ENCODE data around the gene DOCK2.

DOCK2 gene

GRCh38 chr5:170069512-170069911 lies 432.4 kb downstream of the DOCK2 start:
- H3K4me1 ChIP-seq (ENCODE audit: control insufficient read depth, insufficient read depth, low read length), result no peaks in the 10 kb centered on the region
- no peak overlapping the region for H3K4me3 ChIP-seq (ENCODE audit: low read length)
- H3K27me3 ChIP-seq (ENCODE audit: control insufficient read depth, insufficient read depth, low read length), result no peaks in the 10 kb centered on the region
- peaks cover 2% of the 10 kb centered on the region for H3K36me3 ChIP-seq (ENCODE audit: control insufficient read depth, insufficient read depth, low read length)
- H3K9ac ChIP-seq (ENCODE audit: low read length), result no peak overlapping the region
- no peak overlapping the region for H3K27ac ChIP-seq (ENCODE audit: low read depth, low read length)

DNA sequence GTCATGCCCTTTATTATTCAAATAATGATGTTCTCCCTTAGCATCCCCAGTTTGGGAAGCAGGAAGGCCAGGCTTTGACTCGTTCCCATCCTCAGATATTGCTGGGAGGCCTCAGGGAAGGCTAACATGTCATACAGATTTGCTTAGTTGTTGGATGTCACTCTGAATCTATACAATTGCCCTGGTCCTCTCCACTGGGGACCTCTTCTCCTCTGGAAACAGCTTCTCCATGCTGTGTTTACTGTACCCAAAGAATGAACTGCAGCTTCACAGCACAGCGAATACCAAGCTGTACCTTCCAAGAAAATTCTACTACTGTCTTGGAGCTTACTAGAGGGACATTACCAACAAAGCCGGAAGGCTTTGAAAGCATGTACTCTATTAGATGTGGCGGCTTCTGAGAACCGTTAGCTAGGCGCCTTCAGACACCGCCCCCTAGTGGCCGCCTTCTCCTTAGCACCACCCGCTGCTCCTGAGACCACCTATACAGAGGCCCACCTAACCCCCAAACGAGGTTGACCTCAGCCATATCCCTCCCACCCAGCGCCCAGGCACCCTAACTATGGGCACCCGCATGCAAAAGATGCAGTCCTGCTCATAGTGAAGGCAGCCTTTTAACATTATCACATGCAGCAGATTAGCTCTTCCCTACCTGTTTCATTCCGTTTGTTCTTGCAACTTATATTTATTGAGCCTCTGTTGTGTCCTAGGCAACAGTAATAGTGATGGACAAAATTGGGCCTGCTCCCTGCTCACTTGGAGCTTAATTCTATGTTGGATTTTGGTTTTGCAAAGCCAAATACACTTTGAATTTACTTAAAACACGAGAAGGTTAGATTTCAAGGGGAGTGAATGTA lies 433.7 kb downstream of the DOCK2 start:
- no peaks in the 10 kb centered on the region for H3K4me1 ChIP-seq (ENCODE audit: control insufficient read depth, insufficient read depth, low read length)
- no peak overlapping the region for H3K27ac ChIP-seq (ENCODE audit: low read depth, low read length)
- H3K27me3 ChIP-seq (ENCODE audit: control insufficient read depth, insufficient read depth, low read length), result no peaks in the 10 kb centered on the region
- peaks cover 2% of the 10 kb centered on the region for H3K36me3 ChIP-seq (ENCODE audit: control insufficient read depth, insufficient read depth, low read length)
- H3K4me3 ChIP-seq (ENCODE audit: low read length), result no peak overlapping the region
- no peak overlapping the region for H3K9ac ChIP-seq (ENCODE audit: low read length)

DNA sequence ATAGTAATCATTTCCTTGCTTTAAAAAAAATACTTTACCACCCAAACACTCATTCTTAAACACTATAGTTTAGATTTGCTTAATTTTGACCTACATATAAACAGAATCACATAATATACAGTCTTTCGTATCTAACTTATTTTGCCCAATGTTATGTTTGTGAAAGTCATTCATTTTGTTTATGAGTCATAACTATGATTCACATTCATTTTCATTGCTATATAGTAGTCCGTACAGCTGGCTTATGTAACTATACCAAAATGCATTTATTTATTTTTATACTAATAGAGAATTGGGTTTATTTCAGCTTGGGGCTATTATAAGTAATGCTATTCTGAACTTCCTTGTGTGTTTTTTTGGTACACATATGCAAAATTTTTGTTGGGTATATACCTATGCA lies 434.7 kb downstream of the DOCK2 start:
- Histone ChIP-seq H3K4me3 (ENCODE audit: low read length) (no peak overlapping the region), H3K36me3 (ENCODE audit: control insufficient read depth, insufficient read depth, low read length) (peaks cover 2% of the 10 kb centered on the region), H3K27me3 (ENCODE audit: control insufficient read depth, insufficient read depth, low read length) (no peaks in the 10 kb centered on the region), H3K27ac (ENCODE audit: low read depth, low read length) (no peak overlapping the region), H3K4me1 (ENCODE audit: control insufficient read depth, insufficient read depth, low read length) (no peaks in the 10 kb centered on the region), H3K9ac (ENCODE audit: low read length) (no peak overlapping the region)

DNA sequence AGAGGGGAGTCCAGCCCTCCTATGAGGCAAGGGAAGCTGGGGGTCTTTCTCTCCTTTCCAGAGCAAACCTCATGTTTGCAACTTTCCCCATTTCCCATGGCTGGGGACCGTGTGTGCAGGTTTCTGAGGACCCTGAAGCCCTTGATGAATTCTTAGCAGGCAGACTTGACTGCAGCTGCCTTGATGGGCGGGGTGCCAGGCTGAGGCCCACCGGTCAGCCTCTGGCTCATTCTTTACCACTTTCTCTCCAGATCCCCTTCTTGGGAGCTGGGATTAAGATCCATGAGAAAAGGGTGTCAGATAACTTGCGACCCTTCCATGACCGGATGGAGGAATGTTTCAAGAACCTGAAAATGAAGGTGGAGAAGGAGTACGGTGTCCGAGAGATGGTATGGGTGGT lies 438.6 kb downstream of the DOCK2 start:
- Histone ChIP-seq H3K36me3 (ENCODE audit: control insufficient read depth, insufficient read depth, low read length) (no peaks in the 10 kb centered on the region), H3K9ac (ENCODE audit: low read length) (no peak overlapping the region), H3K4me3 (ENCODE audit: low read length) (no peak overlapping the region), H3K27ac (ENCODE audit: low read depth, low read length) (no peak overlapping the region), H3K27me3 (ENCODE audit: control insufficient read depth, insufficient read depth, low read length) (no peaks in the 10 kb centered on the region), H3K4me1 (ENCODE audit: control insufficient read depth, insufficient read depth, low read length) (no peaks in the 10 kb centered on the region)

- H3K36me3 ChIP-seq (ENCODE audit: control insufficient read depth, insufficient read depth, low read length), result no peaks in the 10 kb centered on the region
- no peak overlapping the region for H3K27ac ChIP-seq (ENCODE audit: low read depth, low read length)
- no peak overlapping the region for H3K9ac ChIP-seq (ENCODE audit: low read length)
- H3K4me1 ChIP-seq (ENCODE audit: control insufficient read depth, insufficient read depth, low read length), result no peaks in the 10 kb centered on the region
- H3K27me3 ChIP-seq (ENCODE audit: control insufficient read depth, insufficient read depth, low read length), result no peaks in the 10 kb centered on the region
- no peak overlapping the region for H3K4me3 ChIP-seq (ENCODE audit: low read length)
Observed at GRCh38 chr5:170076211-170076610, 439.1 kb downstream of the DOCK2 start.

- Histone ChIP-seq H3K4me1 (ENCODE audit: control insufficient read depth, insufficient read depth, low read length) (no peaks in the 10 kb centered on the region), H3K27ac (ENCODE audit: low read depth, low read length) (no peak overlapping the region), H3K9ac (ENCODE audit: low read length) (no peak overlapping the region), H3K36me3 (ENCODE audit: control insufficient read depth, insufficient read depth, low read length) (no peaks in the 10 kb centered on the region), H3K4me3 (ENCODE audit: low read length) (no peak overlapping the region), H3K27me3 (ENCODE audit: control insufficient read depth, insufficient read depth, low read length) (no peaks in the 10 kb centered on the region)
Observed at GRCh38 chr5:170076739-170077138, 439.7 kb downstream of the DOCK2 start.

DNA sequence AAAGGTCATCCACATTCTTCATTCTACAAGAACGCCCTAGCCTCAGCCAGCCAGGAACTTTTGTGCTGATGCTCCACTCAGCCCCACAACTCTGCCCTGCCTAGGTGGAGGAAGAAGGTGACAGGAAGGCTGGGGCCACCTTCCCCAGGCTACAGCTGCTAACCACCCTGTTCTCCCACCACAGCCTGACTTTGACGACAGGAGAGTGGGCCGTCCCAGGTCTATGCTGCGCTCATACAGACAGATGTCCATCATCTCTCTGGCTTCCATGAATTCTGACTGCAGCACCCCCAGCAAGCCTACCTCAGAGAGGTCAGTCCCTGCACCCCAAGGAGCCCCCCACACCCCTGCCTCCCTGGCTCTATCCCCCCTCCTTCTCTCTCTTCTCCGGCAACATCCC lies 440.5 kb downstream of the DOCK2 start:
- H3K9ac ChIP-seq (ENCODE audit: low read length), result no peak overlapping the region
- H3K27me3 ChIP-seq (ENCODE audit: control insufficient read depth, insufficient read depth, low read length), result no peaks in the 10 kb centered on the region
- no peak overlapping the region for H3K27ac ChIP-seq (ENCODE audit: low read depth, low read length)
- no peak overlapping the region for H3K4me3 ChIP-seq (ENCODE audit: low read length)
- no peaks in the 10 kb centered on the region for H3K36me3 ChIP-seq (ENCODE audit: control insufficient read depth, insufficient read depth, low read length)
- no peaks in the 10 kb centered on the region for H3K4me1 ChIP-seq (ENCODE audit: control insufficient read depth, insufficient read depth, low read length)

DNA sequence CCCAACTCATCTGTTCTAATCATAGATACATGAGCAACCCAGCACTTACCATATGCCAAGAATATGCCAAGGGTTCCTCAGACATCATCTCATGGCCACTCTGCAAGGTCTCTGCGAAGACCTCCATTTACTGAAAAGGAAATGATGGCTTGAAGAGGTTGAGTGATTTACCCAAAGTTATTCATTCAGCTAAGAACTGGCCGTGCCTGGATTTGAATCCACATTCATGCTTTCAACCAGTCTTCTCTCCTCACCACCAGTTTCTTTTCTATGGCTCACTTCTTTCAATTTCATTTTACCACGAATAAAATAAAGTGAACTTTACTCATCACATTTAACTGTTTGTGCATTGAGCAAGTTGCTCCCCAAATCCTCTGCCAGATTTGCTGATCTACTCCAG lies 441.4 kb downstream of the DOCK2 start:
- Histone ChIP-seq H3K36me3 (ENCODE audit: control insufficient read depth, insufficient read depth, low read length) (no peaks in the 10 kb centered on the region), H3K9ac (ENCODE audit: low read length) (no peak overlapping the region)

GRCh38 chr5:170078931-170079330 lies 441.9 kb downstream of the DOCK2 start:
- H3K36me3 ChIP-seq (ENCODE audit: control insufficient read depth, insufficient read depth, low read length), result no peaks in the 10 kb centered on the region

More for the DNA sequence above, 441.4 kb downstream of the DOCK2 start:
- H3K4me1 ChIP-seq (ENCODE audit: control insufficient read depth, insufficient read depth, low read length), result no peaks in the 10 kb centered on the region
- H3K27ac ChIP-seq (ENCODE audit: low read depth, low read length), result no peak overlapping the region
- H3K27me3 ChIP-seq (ENCODE audit: control insufficient read depth, insufficient read depth, low read length), result no peaks in the 10 kb centered on the region
- no peak overlapping the region for H3K4me3 ChIP-seq (ENCODE audit: low read length)

GRCh38 chr5:170080217-170080616 lies 443.1 kb downstream of the DOCK2 start:
- Histone ChIP-seq H3K4me3 (ENCODE audit: low read length) (no peak overlapping the region), H3K27me3 (ENCODE audit: control insufficient read depth, insufficient read depth, low read length) (no peaks in the 10 kb centered on the region), H3K9ac (ENCODE audit: low read length) (no peak overlapping the region), H3K27ac (ENCODE audit: low read depth, low read length) (no peak overlapping the region), H3K4me1 (ENCODE audit: control insufficient read depth, insufficient read depth, low read length) (no peaks in the 10 kb centered on the region), H3K36me3 (ENCODE audit: control insufficient read depth, insufficient read depth, low read length) (no peaks in the 10 kb centered on the region)

More at GRCh38 chr5:170078931-170079330, 441.9 kb downstream of the DOCK2 start:
- Histone ChIP-seq H3K9ac (ENCODE audit: low read length) (no peak overlapping the region), H3K4me3 (ENCODE audit: low read length) (no peak overlapping the region), H3K27me3 (ENCODE audit: control insufficient read depth, insufficient read depth, low read length) (no peaks in the 10 kb centered on the region), H3K4me1 (ENCODE audit: control insufficient read depth, insufficient read depth, low read length) (no peaks in the 10 kb centered on the region), H3K27ac (ENCODE audit: low read depth, low read length) (no peak overlapping the region)

GRCh38 chr5:170080786-170081445 lies 443.8 kb downstream of the DOCK2 start:
- H3K9ac ChIP-seq (ENCODE audit: low read length), result no peak overlapping the region
- no peaks in the 10 kb centered on the region for H3K36me3 ChIP-seq (ENCODE audit: control insufficient read depth, insufficient read depth, low read length)
- no peak overlapping the region for H3K27ac ChIP-seq (ENCODE audit: low read depth, low read length)
- no peak overlapping the region for H3K4me3 ChIP-seq (ENCODE audit: low read length)
- H3K27me3 ChIP-seq (ENCODE audit: control insufficient read depth, insufficient read depth, low read length), result no peaks in the 10 kb centered on the region
- H3K4me1 ChIP-seq (ENCODE audit: control insufficient read depth, insufficient read depth, low read length), result no peaks in the 10 kb centered on the region

GRCh38 chr5:170081616-170082015 lies 444.5 kb downstream of the DOCK2 start:
- Histone ChIP-seq H3K36me3 (ENCODE audit: control insufficient read depth, insufficient read depth, low read length) (no peaks in the 10 kb centered on the region), H3K9ac (ENCODE audit: low read length) (no peak overlapping the region), H3K27me3 (ENCODE audit: control insufficient read depth, insufficient read depth, low read length) (no peaks in the 10 kb centered on the region), H3K4me3 (ENCODE audit: low read length) (no peak overlapping the region), H3K27ac (ENCODE audit: low read depth, low read length) (no peak overlapping the region), H3K4me1 (ENCODE audit: control insufficient read depth, insufficient read depth, low read length) (no peaks in the 10 kb centered on the region)

DNA sequence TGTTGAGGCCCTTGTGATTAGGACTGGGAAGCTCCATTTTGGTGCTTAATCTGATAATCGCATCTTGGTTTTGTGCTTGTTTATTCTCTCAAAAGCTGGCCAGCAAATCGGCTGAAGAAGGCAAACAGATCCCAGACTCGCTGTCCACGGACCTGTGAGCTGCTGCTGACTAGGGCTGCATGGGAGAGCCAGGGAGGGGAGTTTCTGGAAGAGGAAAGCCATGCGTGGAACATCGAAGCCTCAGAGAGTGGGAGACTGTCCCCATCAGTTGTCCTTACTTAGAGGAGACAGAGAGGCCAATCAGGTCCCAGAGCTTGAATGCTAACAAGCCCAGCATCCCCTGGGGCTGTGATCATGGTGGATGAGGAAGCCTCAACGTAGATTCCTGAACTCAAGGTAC lies 445.6 kb downstream of the DOCK2 start:
- Histone ChIP-seq H3K36me3 (ENCODE audit: control insufficient read depth, insufficient read depth, low read length) (no peaks in the 10 kb centered on the region), H3K4me1 (ENCODE audit: control insufficient read depth, insufficient read depth, low read length) (no peaks in the 10 kb centered on the region), H3K4me3 (ENCODE audit: low read length) (no peak overlapping the region), H3K27me3 (ENCODE audit: control insufficient read depth, insufficient read depth, low read length) (no peaks in the 10 kb centered on the region), H3K27ac (ENCODE audit: low read depth, low read length) (no peak overlapping the region), H3K9ac (ENCODE audit: low read length) (no peak overlapping the region)

All from rectal smooth muscle tissue (tissue), 1 donor.